WTC11 (cell line): ENCODE measurements around the gene LPAR4. TPM values are rescaled to one million over a fixed set of nuclear protein-coding genes. Genes with fewer than 3 reads are reported as not detected.
A peak's percentile ranks its signal among the peaks of the same experiment; 100 is the strongest.

Experiments used
- ATAC-seq: fragments of 200-7000 bp; cut with Tn5 transposase; 2 replicates; pipeline ENCODE4 v1.10.0; 2021; ENCODE audit warnings: mild to moderate bottlenecking, moderate library complexity
- Bru-seq: library from RNA; stranded (reverse); fragments of 400-500 nt; gene quantifications from one replicate; lab custom pipeline; 2021; lab: Mats Ljungman, UMichigan
- CTCF ChIA-PET: fragments of 300-600 bp; sonication (Branson Sonifier 250); formaldehyde crosslinking; loops from one replicate; lab custom pipeline; 2021; ENCODE audit warnings: antibody characterized with exemption; lab: Charles Lee
- POLR2A ChIA-PET: fragments of 350-600 bp; sonication (Branson Sonifier 250); formaldehyde crosslinking; loops from one replicate; lab custom pipeline; 2021; ENCODE audit warnings: antibody characterized with exemption; lab: Charles Lee
- DNase-seq: peaks from one replicate; pipeline ENCODE4 v3.0.0; 2021; ENCODE audit warnings: low spot score
- H3K27ac Mint-ChIP-seq: 2 replicates; pipeline ENCODE4 v1.8.0; 2021; ENCODE audit warnings: mixed read lengths
- H3K27me3 Mint-ChIP-seq: 2 replicates; pipeline ENCODE4 v1.8.0; 2021; ENCODE audit warnings: low read depth, mild to moderate bottlenecking, moderate library complexity, mixed read lengths
- H3K36me3 Mint-ChIP-seq: 2 replicates; pipeline ENCODE4 v1.8.0; 2021; ENCODE audit warnings: mixed read lengths
- H3K4me1 Mint-ChIP-seq: 2 replicates; pipeline ENCODE4 v1.8.0; 2022; ENCODE audit warnings: mixed read lengths
- H3K4me3 Mint-ChIP-seq: 2 replicates; pipeline ENCODE4 v1.8.0; 2021; ENCODE audit warnings: mild to moderate bottlenecking, moderate library complexity, mixed read lengths
- H3K9me3 Mint-ChIP-seq: 2 replicates; pipeline ENCODE4 v1.8.0; 2021; ENCODE audit warnings: mixed read lengths
- AR ChIP-seq: fragments of 250-450 bp; sonication (Bioruptor Pico); IDR thresholded peaks from 2 replicates; pipeline ENCODE4 v1.9.0; 2021; ENCODE audit warnings: mild to moderate bottlenecking
- CREB1 ChIP-seq: sonication (generic); formaldehyde crosslinking; IDR thresholded peaks from 2 replicates; pipeline ENCODE4 v1.8.0; 2023; ENCODE audit warnings: mild to moderate bottlenecking, missing genetic modification reagents
- CTCF ChIP-seq: fragments of 200-600 bp; IDR thresholded peaks from 2 replicates; pipeline ENCODE4 v1.8.0; 2022; ENCODE audit warnings: antibody characterized with exemption
- EMX1 ChIP-seq: fragments of 250-450 bp; sonication (Bioruptor Pico); IDR thresholded peaks from 2 replicates; pipeline ENCODE4 v1.8.0; 2021; ENCODE audit warnings: mild to moderate bottlenecking
- FOXK1 ChIP-seq: sonication (generic); formaldehyde crosslinking; IDR thresholded peaks from 2 replicates; pipeline ENCODE4 v1.8.0; 2022; ENCODE audit warnings: mild to moderate bottlenecking, moderate library complexity, missing genetic modification reagents
- FOXP1 ChIP-seq: sonication (generic); formaldehyde crosslinking; IDR thresholded peaks from 2 replicates; pipeline ENCODE4 v1.8.0; 2022; ENCODE audit warnings: missing genetic modification reagents, mild to moderate bottlenecking, moderate library complexity, borderline replicate concordance
- GRHL2 ChIP-seq: fragments of 250-450 bp; sonication (Bioruptor Pico); IDR thresholded peaks from 2 replicates; pipeline ENCODE4 v1.8.0; 2022; ENCODE audit warnings: mild to moderate bottlenecking, moderate library complexity; ENCODE audit not compliant: insufficient replicate concordance, severe bottlenecking
- IRF1 ChIP-seq: sonication (generic); formaldehyde crosslinking; IDR thresholded peaks from 2 replicates; pipeline ENCODE4 v1.8.0; 2023; ENCODE audit warnings: missing genetic modification reagents
- JAZF1 ChIP-seq: fragments of 250-450 bp; sonication (Bioruptor Pico); IDR thresholded peaks from 2 replicates; pipeline ENCODE4 v1.9.0; 2021; ENCODE audit warnings: moderate library complexity, mild to moderate bottlenecking, inconsistent platforms
- JUN ChIP-seq: sonication (generic); formaldehyde crosslinking; IDR thresholded peaks from 2 replicates; pipeline ENCODE4 v1.8.0; 2023; ENCODE audit warnings: mild to moderate bottlenecking, missing genetic modification reagents
- MXD4 ChIP-seq: fragments of 250-450 bp; sonication (Bioruptor Pico); IDR thresholded peaks from 2 replicates; pipeline ENCODE4 v1.8.0; 2021; ENCODE audit warnings: mild to moderate bottlenecking, moderate library complexity, borderline replicate concordance
- NFE2L1 ChIP-seq: sonication (generic); formaldehyde crosslinking; IDR thresholded peaks from 2 replicates; pipeline ENCODE4 v1.8.1; 2023; ENCODE audit warnings: missing genetic modification reagents
- NFYB ChIP-seq: sonication (generic); formaldehyde crosslinking; conservative IDR thresholded peaks from 2 replicates; pipeline ENCODE4 v1.8.0; 2022; ENCODE audit warnings: low read depth, missing genetic modification reagents
- NR3C1 ChIP-seq: sonication (generic); formaldehyde crosslinking; conservative IDR thresholded peaks from 2 replicates; pipeline ENCODE4 v1.8.1; 2023; ENCODE audit warnings: low read depth, mild to moderate bottlenecking, missing genetic modification reagents
- OVOL2 ChIP-seq: fragments of 250-450 bp; sonication (Bioruptor Pico); IDR thresholded peaks from 2 replicates; pipeline ENCODE4 v1.9.0; 2021; ENCODE audit warnings: mild to moderate bottlenecking, borderline replicate concordance
- ZMAT4 ChIP-seq: fragments of 250-450 bp; sonication (Bioruptor Pico); IDR thresholded peaks from 2 replicates; pipeline ENCODE4 v1.9.0; 2021; ENCODE audit warnings: mild to moderate bottlenecking
- ZNF121 ChIP-seq: sonication (generic); formaldehyde crosslinking; IDR thresholded peaks from 2 replicates; pipeline ENCODE4 v1.8.0; 2023; ENCODE audit warnings: missing genetic modification reagents
- ZNF138 ChIP-seq: sonication (generic); formaldehyde crosslinking; conservative IDR thresholded peaks from 2 replicates; pipeline ENCODE4 v1.8.1; 2022; ENCODE audit warnings: mild to moderate bottlenecking, moderate library complexity, missing genetic modification reagents
- ZNF219 ChIP-seq: sonication (generic); formaldehyde crosslinking; IDR thresholded peaks from 2 replicates; pipeline ENCODE4 v1.8.0; 2023; ENCODE audit warnings: missing genetic modification reagents, mild to moderate bottlenecking, borderline replicate concordance
- ZNF423 ChIP-seq: fragments of 250-450 bp; sonication (Bioruptor Pico); IDR thresholded peaks from 2 replicates; pipeline ENCODE4 v2.1.2; 2022; ENCODE audit warnings: mild to moderate bottlenecking, moderate library complexity
- ZSCAN18 ChIP-seq: fragments of 250-450 bp; sonication (Bioruptor Pico); IDR thresholded peaks from 2 replicates; pipeline ENCODE4 v2.1.2; 2022; ENCODE audit warnings: mild to moderate bottlenecking, moderate library complexity
- long read RNA-seq, 3 experiments: library from RNA in 1 of 3; library from capped mRNA in 1 of 3; library from polyadenylated mRNA in 1 of 3; unstranded in 2 of 3; stranded (forward) in 1 of 3; transcript quantifications; one replicate each; pipeline ENCODE4 v2.0.0, GENCODE V29; 2021
- total RNA-seq: library from RNA; stranded (reverse); gene quantifications from 3 replicates; pipeline ENCODE4 v1.2.3, GENCODE V29; 2021

Gene LPAR4
- total RNA-seq: 7.1 to 7.8 TPM (median 7.3 TPM) in 3 replicates
- Bru-seq, nascent RNA: percentile 77 among the genes with signal in this experiment
- long read RNA-seq, experiment 1, transcript LPAR4-205 (5 exons, 2,155 nt): major isoform, 7 of 20 reads
- long read RNA-seq, experiment 1, partial matches to known transcripts: 4 of 20 reads
- long read RNA-seq, experiment 1, other reads (novel, unspliced or antisense): 9 of 20 reads
- long read RNA-seq, experiment 2, partial matches to known transcripts: 5 of 9 reads
- long read RNA-seq, experiment 2, other reads (novel, unspliced or antisense): 2 of 9 reads
- long read RNA-seq, experiment 3, transcript LPAR4-205 (5 exons, 2,155 nt): major isoform, 5 of 7 reads
- long read RNA-seq, experiment 3, partial matches to known transcripts: 0 of 7 reads
- long read RNA-seq, experiment 3, other reads (novel, unspliced or antisense): 1 of 7 reads

- H3K36me3 Mint-ChIP-seq: no peaks in the 10 kb centered on the region
- H3K4me1 Mint-ChIP-seq: peaks cover 41% of the 10 kb centered on the region
- ATAC-seq: peak; percentile 88
- H3K27ac Mint-ChIP-seq: peak within 1 kb of the TSS; percentile 96
- H3K9me3 Mint-ChIP-seq: no peaks in the 10 kb centered on the region
- ChIA-PET POLR2A (interaction anchor here (0.6 kb wide), 1 partner anchor 1217 kb away, joined by 3 read pairs; no protein-coding TSS in a partner anchor), CTCF (interaction anchor here (0.8 kb wide), 1 partner anchor 39 kb away, joined by 3 read pairs; no protein-coding TSS in a partner anchor)
- TF ChIP-seq ZSCAN18 (CRISPR knock-in tag) (no peak), NR3C1 (no peak), AR (no peak)
- H3K4me3 Mint-ChIP-seq: peak within 1 kb of the TSS; percentile 70
- H3K27me3 Mint-ChIP-seq: no peaks in the 10 kb centered on the region
- peak; percentile 36 for DNase-seq
Measured at GRCh38 chrX:78747489-78747888, at the start of gene LPAR4. Gene LPAR4, plus strand, starts transcription at chrX:78747720. Its CDS starts 7,150 bp downstream, at chrX:78754870.

- Mint-ChIP-seq H3K4me1 (no peaks in the 10 kb centered on the region), H3K27ac (no peak overlapping the region), H3K4me3 (no peak overlapping the region)
- POLR2A ChIA-PET: no interaction called here
- TF ChIP-seq NFE2L1 (CRISPR knock-in tag) (no peak), OVOL2 (no peak), NFYB (CRISPR knock-in tag) (no peak), IRF1 (no peak), CREB1 (CRISPR knock-in tag) (no peak), FOXK1 (CRISPR knock-in tag) (no peak), ZNF423 (CRISPR knock-in tag) (no peak), ZNF219 (CRISPR knock-in tag) (no peak), JUN (no peak), ZMAT4 (CRISPR knock-in tag) (no peak)
- TF ChIP-seq, all 79 proteins: peak for 0
- H3K36me3 Mint-ChIP-seq: no peaks in the 10 kb centered on the region
- H3K9me3 Mint-ChIP-seq: no peaks in the 10 kb centered on the region
- CTCF ChIA-PET: no interaction called here
- ATAC-seq (no peak), DNase-seq (no peak)
- no peaks in the 10 kb centered on the region for H3K27me3 Mint-ChIP-seq
Measured at GRCh38 chrX:78706071-78706470, 41.4 kb upstream of the LPAR4 start.

- 0 out of 2 replicates have a peak, but pooled peaks cover 3% of the 10 kb centered on the region for H3K4me1 Mint-ChIP-seq
- DNase-seq (peak; percentile 16), ATAC-seq (peak; percentile 83)
- no peaks in the 10 kb centered on the region for H3K27me3 Mint-ChIP-seq
- no peak overlapping the region for H3K27ac Mint-ChIP-seq
- no peaks in the 10 kb centered on the region for H3K9me3 Mint-ChIP-seq
- H3K4me3 Mint-ChIP-seq: no peak overlapping the region
- ChIA-PET CTCF (interaction anchor here (0.6 to 1.4 kb wide), 8 partner anchors 15 to 112 kb away, joined by 3 to 7 read pairs (median 3); partner anchors contain the start of gene LPAR4), POLR2A (no interaction called here)
- H3K36me3 Mint-ChIP-seq: no peaks in the 10 kb centered on the region
- no peak for TF ChIP-seq JAZF1
- TF ChIP-seq FOXP1 (CRISPR knock-in tag): no peak
- TF ChIP-seq CTCF: no peak
- TF ChIP-seq ZNF138: no peak
- TF ChIP-seq EMX1 (CRISPR knock-in tag): no peak
- TF ChIP-seq MXD4 (CRISPR knock-in tag): no peak
- TF ChIP-seq ZNF121 (CRISPR knock-in tag): no peak
- no peak for TF ChIP-seq GRHL2 (CRISPR knock-in tag)
Measured at GRCh38 chrX:78708262-78708661, 39.3 kb upstream of the LPAR4 start.
